ENCODE results near the gene SH3GLB1. TPM values are rescaled to one million over a fixed set of nuclear protein-coding genes. Genes with fewer than 3 reads are reported as not detected.

Gene SH3GLB1
- total RNA-seq, 1 experiment from 2014 or later = 36.4 TPM

DNA sequence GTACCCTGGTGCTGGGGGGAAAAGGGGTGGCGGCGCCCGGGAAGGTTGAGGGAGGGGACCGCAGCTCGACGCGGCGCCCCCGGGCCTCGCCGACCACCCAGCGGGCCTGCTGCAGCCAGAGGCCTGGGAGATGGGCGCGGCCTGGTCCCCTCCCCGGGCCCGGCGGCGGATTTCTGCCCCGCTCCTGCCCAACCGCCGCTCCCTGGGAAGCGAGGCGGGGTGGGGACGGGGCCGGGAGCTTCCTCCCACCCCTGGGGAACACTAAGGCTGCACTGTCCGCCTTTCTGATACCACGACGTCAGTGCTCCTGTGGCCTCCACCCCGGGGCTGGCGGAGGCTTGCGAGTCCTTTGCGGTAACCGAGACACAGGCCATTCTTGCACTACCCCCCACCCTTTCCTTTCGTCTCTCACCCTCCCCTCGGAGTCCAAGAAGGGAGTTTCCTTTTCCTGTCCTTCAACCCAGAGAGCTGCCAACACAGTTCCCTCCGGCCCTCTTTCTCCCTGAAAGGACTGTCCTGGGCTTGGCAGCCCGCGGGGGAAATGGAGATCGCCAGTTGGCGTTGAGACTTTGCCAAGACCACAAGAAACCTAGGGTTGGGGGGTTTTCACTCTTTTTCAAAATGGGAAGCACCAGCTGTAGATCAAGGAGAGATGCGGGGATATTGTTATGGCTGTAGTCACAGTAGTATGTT, 742 bp downstream of the SH3GLB1 start (continued):
- TF ChIP-seq, protein P1, sequence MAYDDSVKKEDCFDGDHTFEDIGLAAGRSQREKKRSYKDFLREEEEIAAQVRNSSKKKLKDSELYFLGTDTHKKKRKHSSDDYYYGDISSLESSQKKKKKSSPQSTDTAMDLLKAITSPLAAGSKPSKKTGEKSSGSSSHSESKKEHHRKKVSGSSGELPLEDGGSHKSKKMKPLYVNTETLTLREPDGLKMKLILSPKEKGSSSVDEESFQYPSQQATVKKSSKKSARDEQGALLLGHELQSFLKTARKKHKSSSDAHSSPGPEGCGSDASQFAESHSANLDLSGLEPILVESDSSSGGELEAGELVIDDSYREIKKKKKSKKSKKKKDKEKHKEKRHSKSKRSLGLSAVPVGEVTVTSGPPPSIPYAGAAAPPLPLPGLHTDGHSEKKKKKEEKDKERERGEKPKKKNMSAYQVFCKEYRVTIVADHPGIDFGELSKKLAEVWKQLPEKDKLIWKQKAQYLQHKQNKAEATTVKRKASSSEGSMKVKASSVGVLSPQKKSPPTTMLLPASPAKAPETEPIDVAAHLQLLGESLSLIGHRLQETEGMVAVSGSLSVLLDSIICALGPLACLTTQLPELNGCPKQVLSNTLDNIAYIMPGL (CRISPR knock-in tag; IDR thresholded peaks at IDR 0.05) = peak; percentile 97; the same call in 1 of the 2 replicates

DNA sequence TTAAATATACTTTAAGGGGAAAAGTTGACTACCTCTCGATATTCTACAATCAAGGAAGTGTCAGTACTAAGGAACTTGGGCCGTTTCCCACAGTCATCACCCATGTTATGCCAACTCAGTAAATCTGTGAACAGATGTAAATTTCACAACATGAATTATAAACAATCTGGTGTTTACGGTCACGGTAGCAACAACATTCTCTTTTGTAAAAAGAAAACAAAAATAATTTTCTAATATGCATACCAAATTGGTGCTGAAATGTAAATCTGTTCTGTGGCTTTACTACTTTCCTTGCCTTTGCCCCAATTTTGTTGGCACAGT, 1.2 kb downstream of the SH3GLB1 start:
- TF ChIP-seq, protein P2, sequence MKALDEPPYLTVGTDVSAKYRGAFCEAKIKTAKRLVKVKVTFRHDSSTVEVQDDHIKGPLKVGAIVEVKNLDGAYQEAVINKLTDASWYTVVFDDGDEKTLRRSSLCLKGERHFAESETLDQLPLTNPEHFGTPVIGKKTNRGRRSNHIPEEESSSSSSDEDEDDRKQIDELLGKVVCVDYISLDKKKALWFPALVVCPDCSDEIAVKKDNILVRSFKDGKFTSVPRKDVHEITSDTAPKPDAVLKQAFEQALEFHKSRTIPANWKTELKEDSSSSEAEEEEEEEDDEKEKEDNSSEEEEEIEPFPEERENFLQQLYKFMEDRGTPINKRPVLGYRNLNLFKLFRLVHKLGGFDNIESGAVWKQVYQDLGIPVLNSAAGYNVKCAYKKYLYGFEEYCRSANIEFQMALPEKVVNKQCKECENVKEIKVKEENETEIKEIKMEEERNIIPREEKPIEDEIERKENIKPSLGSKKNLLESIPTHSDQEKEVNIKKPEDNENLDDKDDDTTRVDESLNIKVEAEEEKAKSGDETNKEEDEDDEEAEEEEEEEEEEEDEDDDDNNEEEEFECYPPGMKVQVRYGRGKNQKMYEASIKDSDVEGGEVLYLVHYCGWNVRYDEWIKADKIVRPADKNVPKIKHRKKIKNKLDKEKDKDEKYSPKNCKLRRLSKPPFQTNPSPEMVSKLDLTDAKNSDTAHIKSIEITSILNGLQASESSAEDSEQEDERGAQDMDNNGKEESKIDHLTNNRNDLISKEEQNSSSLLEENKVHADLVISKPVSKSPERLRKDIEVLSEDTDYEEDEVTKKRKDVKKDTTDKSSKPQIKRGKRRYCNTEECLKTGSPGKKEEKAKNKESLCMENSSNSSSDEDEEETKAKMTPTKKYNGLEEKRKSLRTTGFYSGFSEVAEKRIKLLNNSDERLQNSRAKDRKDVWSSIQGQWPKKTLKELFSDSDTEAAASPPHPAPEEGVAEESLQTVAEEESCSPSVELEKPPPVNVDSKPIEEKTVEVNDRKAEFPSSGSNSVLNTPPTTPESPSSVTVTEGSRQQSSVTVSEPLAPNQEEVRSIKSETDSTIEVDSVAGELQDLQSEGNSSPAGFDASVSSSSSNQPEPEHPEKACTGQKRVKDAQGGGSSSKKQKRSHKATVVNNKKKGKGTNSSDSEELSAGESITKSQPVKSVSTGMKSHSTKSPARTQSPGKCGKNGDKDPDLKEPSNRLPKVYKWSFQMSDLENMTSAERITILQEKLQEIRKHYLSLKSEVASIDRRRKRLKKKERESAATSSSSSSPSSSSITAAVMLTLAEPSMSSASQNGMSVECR (CRISPR knock-in tag; IDR thresholded peaks at IDR 0.05; ENCODE audit: borderline replicate concordance) = no peak
- TF ChIP-seq GTF2I (CRISPR knock-in tag; conservative IDR thresholded peaks at IDR 0.05) = no peak
- TF ChIP-seq SMAD4 (CRISPR knock-in tag; IDR thresholded peaks at IDR 0.05) = no peak
- no peak for TF ChIP-seq PRRX2 (CRISPR knock-in tag; IDR thresholded peaks at IDR 0.05)
- TF ChIP-seq, protein P3, sequence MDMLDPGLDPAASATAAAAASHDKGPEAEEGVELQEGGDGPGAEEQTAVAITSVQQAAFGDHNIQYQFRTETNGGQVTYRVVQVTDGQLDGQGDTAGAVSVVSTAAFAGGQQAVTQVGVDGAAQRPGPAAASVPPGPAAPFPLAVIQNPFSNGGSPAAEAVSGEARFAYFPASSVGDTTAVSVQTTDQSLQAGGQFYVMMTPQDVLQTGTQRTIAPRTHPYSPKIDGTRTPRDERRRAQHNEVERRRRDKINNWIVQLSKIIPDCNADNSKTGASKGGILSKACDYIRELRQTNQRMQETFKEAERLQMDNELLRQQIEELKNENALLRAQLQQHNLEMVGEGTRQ (CRISPR knock-in tag; IDR thresholded peaks at IDR 0.05) = no peak
- TF ChIP-seq, protein P4, sequence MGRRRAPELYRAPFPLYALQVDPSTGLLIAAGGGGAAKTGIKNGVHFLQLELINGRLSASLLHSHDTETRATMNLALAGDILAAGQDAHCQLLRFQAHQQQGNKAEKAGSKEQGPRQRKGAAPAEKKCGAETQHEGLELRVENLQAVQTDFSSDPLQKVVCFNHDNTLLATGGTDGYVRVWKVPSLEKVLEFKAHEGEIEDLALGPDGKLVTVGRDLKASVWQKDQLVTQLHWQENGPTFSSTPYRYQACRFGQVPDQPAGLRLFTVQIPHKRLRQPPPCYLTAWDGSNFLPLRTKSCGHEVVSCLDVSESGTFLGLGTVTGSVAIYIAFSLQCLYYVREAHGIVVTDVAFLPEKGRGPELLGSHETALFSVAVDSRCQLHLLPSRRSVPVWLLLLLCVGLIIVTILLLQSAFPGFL (CRISPR knock-in tag; IDR thresholded peaks at IDR 0.05; ENCODE audit: borderline replicate concordance) = no peak
- TF ChIP-seq, protein P5, sequence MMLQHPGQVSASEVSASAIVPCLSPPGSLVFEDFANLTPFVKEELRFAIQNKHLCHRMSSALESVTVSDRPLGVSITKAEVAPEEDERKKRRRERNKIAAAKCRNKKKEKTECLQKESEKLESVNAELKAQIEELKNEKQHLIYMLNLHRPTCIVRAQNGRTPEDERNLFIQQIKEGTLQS (CRISPR knock-in tag; conservative IDR thresholded peaks at IDR 0.05) = no peak
- no peak for TF ChIP-seq ZBTB21 (CRISPR knock-in tag; IDR thresholded peaks at IDR 0.05; ENCODE audit: borderline replicate concordance)
- no peak for TF ChIP-seq SP1 (CRISPR knock-in tag; conservative IDR thresholded peaks at IDR 0.05)
- no peak for TF ChIP-seq KAT7 (CRISPR knock-in tag; IDR thresholded peaks at IDR 0.05; ENCODE audit: borderline replicate concordance)
- no peak for TF ChIP-seq GRHL2 (CRISPR knock-in tag; IDR thresholded peaks at IDR 0.05; ENCODE audit: insufficient replicate concordance, severe bottlenecking)
- TF ChIP-seq IRF2 (CRISPR knock-in tag; IDR thresholded peaks at IDR 0.05; ENCODE audit: borderline replicate concordance, low read depth) = no peak
- CTCF ChIA-PET = interaction anchor here (0.8 to 2.9 kb wide), 12 partner anchors 9 to 309 kb away, joined by 3 to 36 read pairs (median 8); partner anchors contain the start of genes HS2ST1, ODF2L and SELENOF
- peak overlapping the region; percentile 86 for H3K27ac Mint-ChIP-seq
- H3K4me3 Mint-ChIP-seq = peak overlapping the region; percentile 91
- no peak for DNase-seq (ENCODE audit: low spot score)
- peaks cover 6% of the 10 kb centered on the region for H3K36me3 Mint-ChIP-seq
- peaks cover 25% of the 10 kb centered on the region for H3K4me1 Mint-ChIP-seq
- POLR2A ChIA-PET = interaction anchor here (1.0 to 1.1 kb wide), 3 partner anchors 61 to 212 kb away, joined by 3 read pairs; no protein-coding TSS in a partner anchor
- peaks cover 8% of the 10 kb centered on the region; the same call in 1 of the 2 replicates for H3K27me3 Mint-ChIP-seq (ENCODE audit: low read depth)
- H3K9me3 Mint-ChIP-seq = no peaks in the 10 kb centered on the region
- no peak for ATAC-seq
